ENCODE data around the gene NUDT4. TPM values are rescaled to one million over a fixed set of nuclear protein-coding genes. Genes with fewer than 3 reads are reported as not detected.

NUDT4 gene
- 70.4 TPM for total RNA-seq

DNA sequence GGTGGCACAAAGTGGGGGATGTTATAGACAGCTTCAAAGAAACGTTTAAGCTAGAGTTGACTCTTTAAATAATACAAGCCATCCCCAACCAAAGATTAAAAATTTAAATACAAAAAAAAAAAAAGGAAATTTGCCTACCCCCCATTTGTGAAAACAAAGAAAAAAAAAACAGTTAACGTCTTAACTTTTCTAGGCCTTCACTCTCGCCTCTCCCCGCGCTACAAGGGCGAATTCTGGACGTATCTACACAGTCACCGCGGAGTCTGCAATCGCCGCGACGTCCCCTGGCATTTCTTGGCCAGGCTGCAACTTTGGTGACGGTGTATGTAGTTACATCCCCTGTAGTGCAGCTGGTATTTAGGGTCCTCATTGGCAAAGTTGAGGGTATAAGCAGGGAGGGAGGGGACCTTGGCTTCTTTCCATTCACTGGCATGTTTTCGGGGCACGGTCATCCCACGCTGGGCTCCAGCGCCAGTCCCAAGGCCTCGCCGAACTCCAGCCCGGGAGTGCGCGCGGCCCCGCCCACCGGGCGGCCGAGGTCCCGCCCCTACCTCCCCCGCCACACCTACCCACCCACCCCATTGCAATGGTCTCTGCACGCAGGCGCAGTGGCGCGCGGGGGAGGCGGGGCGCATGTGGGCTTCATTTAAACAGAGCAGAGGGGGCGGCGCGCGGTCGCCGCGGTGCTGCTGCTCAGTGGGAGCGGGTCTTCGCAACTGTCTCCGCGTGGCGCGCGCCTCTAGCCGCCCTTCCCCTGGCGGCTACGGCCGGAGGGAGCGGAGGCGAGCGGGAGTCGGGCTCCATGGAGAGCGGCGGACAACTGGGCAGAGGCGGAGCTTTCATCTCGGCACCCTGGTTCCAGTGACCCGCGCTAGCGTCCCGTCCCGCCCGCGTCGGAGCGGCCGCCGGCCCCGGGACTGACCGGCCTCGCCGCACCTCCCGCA is at the start of gene NUDT4:
Gene NUDT4, plus strand, starts transcription at position 674 of the 944 bp plus-strand sequence. CDS start 398 bp downstream, outside the sequence.

DNA sequence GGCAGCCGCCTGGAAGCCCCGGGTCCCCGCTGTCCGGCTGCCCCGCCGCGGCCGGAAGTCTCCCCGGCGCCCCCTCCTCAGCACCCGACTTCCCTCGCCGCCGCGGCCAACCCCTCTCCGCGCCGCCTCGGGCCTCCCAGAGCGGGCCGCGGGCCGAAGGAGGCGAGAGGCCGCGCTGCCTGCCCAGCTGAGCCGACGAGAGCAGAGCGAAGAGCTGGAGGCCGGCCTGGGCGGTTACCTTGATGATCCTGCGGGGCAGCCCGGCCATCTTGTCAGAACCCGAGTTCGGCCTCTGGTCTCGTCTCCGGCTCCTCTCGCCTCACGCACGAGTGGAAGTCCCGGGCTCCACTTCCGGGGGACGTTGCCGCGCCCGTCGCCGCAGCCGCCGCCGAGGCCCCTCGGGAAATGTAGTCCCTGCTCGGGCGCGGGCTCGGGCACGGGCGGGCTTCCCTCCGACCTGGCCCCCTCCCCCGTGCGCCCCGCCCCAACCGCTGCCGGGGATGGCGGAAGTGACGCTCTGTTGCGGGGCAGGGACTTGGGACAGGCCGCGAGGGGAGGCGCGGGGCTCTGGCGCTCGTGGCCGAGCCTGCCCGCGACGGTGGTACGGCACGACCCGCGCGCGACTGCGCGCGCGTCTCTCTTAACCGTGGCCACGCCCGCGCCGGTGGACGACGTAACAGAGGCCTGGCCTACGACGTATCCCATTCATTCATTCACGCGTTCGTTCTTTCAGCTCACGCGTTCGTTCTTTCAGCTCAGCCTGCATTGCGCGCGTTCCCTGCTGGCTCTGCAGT is 64.1 kb downstream of the NUDT4 start, which contains the start of gene UBE2N:
Gene UBE2N, minus strand, starts transcription at position 331 of the 794 bp plus-strand sequence. Its CDS starts 63 bp downstream, at position 268.

Other genes with a start within 250 kb of the NUDT4 start
- 260 TPM for gene UBE2N, start 64.0 kb downstream of the NUDT4 start, total RNA-seq
- 63.0 TPM for gene MRPL42, start 89.6 kb downstream of the NUDT4 start, total RNA-seq
- gene SOCS2, start 194.8 kb downstream of the NUDT4 start, total RNA-seq: 45.7 TPM

All from diencephalon (tissue), 1 donor.